Natural killer cell (primary cell): ENCODE measurements around the gene SYTL5. TPM values are rescaled to one million over a fixed set of nuclear protein-coding genes. Genes with fewer than 3 reads are reported as not detected.

Source experiments
- ATAC-seq, 3 donors: fragments of 150-1000 bp in 2 of 3; fragments of 200-7000 bp in 1 of 3; cut with Tn5 transposase; 1 replicate in 1 of 3; 2 replicates in 2 of 3; pipeline ENCODE4 v1.10.0; 2021; ENCODE audit warnings: mild to moderate bottlenecking in 2 of 3, moderate library complexity in 2 of 3
- DNase-seq, 2 donors: peaks; one replicate each; pipeline versions ENCODE4 v3.0.0 to v3.0.0-alpha.2; 2013 to 2021; ENCODE audit warnings: mixed read lengths in 1 of 2
- H3K27ac ChIP-seq: one replicate; pipeline ENCODE4 v1.5.1; 2013; ENCODE audit warnings: mild to moderate bottlenecking, low read length
- H3K27me3 ChIP-seq: one replicate; pipeline ENCODE4 v1.6.1; 2013; ENCODE audit warnings: low read length; ENCODE audit not compliant: control insufficient read depth, insufficient read depth
- H3K36me3 ChIP-seq: one replicate; pipeline ENCODE4 v1.6.1; 2013; ENCODE audit warnings: low read length; ENCODE audit not compliant: control insufficient read depth, insufficient read depth
- H3K4me1 ChIP-seq: one replicate; pipeline ENCODE4 v1.6.1; 2013; ENCODE audit warnings: low read length; ENCODE audit not compliant: control insufficient read depth, insufficient read depth
- H3K4me3 ChIP-seq: one replicate; pipeline ENCODE4 v1.5.1; 2013; ENCODE audit warnings: low read length
- H3K9me3 ChIP-seq: one replicate; pipeline ENCODE4 v1.6.1; 2013; ENCODE audit warnings: low read length; ENCODE audit not compliant: control insufficient read depth, insufficient read depth
- H3K27ac Mint-ChIP-seq, 2 donors: one replicate each; pipeline ENCODE4 v1.8.0; 2022; ENCODE audit warnings: mild to moderate bottlenecking in 2 of 2, mixed read lengths in 2 of 2, moderate library complexity in 1 of 2
- H3K27me3 Mint-ChIP-seq, 2 donors: one replicate each; pipeline ENCODE4 v1.8.0; 2022; ENCODE audit warnings: low read depth in 2 of 2, mixed read lengths in 2 of 2
- H3K36me3 Mint-ChIP-seq: one replicate; pipeline ENCODE4 v1.8.0; 2022; ENCODE audit warnings: mixed read lengths
- H3K4me1 Mint-ChIP-seq, 2 donors: one replicate each; pipeline ENCODE4 v1.8.0; 2022; ENCODE audit warnings: mixed read lengths in 2 of 2
- H3K4me3 Mint-ChIP-seq: one replicate; pipeline ENCODE4 v1.8.0; 2022; ENCODE audit warnings: mild to moderate bottlenecking, moderate library complexity, mixed read lengths
- H3K9me3 Mint-ChIP-seq, 2 donors: one replicate each; pipeline ENCODE4 v1.8.0; 2022; ENCODE audit warnings: mixed read lengths in 2 of 2
- WGBS: methylation state at CpG from one replicate; pipeline ENCODE4 v1.1.7; 2013; ENCODE audit warnings: missing lambda C conversion rate; ENCODE audit not compliant: insufficient coverage; 5-methylcytosine and 5-hydroxymethylcytosine counted together
- intact Hi-C: fragments of 100-400 bp; cut with micrococcal nuclease; formaldehyde crosslinking; loops from one replicate; pipeline ENCODE4 v1.14.2; 2022
- total RNA-seq, 4 donors: library from RNA; stranded (reverse); fragments of 120-200 nt in 1 of 4; gene quantifications; one replicate each; pipeline versions ENCODE4 v1.2.3 to v1.2.4, GENCODE V29; 2013 to 2022
- TF ChIP-seq, protein P1 (sequence below): fragments of 200-600 bp; IDR thresholded peaks from one replicate; pipeline ENCODE4 v1.8.0; 2022; ENCODE audit warnings: antibody characterized with exemption

SYTL5 gene
- total RNA-seq, 3 donors from 2014 or later (not counting 1 experiment from before 2014, with no cell fraction given): 0.05 TPM; not detected in 2

DNA sequence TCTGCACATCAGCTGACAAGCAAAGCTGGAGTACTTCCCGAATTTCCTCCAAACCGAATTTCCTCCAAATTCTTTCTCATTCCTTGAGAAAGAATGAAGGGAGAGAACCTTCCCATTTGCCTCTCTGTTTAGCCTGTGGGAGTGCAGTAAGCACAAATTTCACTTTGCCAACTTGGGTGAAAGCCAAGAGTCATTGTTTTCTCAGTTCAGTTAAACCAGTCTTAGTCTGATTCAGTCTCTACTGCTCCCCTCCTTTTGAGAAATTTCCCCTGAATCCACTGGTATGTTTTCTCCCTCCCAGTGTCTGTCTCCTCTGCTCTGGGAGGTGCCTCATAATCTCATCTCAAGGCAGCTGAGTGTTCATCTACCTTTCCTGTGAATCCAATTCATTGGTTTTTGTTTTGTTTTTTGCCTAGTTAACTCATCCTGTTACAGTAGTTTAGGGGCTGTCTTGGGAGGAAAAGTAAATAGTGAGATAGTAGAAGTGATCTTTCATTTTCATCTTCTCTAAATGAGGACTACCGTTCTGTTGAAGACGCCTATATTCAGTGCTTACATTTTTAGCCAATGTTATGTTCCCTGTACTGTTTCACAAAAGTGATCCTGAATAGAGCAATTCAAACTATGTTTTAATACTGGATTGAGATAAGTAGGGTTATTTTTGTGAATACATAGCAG, 49.0 kb downstream of the SYTL5 start:
- Histone ChIP-seq H3K4me1 (no peaks in the 10 kb centered on the region), H3K9me3 (no peaks in the 10 kb centered on the region), H3K27ac (no peak overlapping the region), H3K27me3 (no peaks in the 10 kb centered on the region), H3K4me3 (no peak overlapping the region), H3K36me3 (no peaks in the 10 kb centered on the region)
- Mint-ChIP-seq H3K4me3 (no peak overlapping the region), H3K27ac (no peak overlapping the region), H3K27me3 (peaks cover 0 to 42% of the 10 kb centered on the region in 2 donors), H3K36me3 (no peaks in the 10 kb centered on the region), H3K9me3 (no peaks in the 10 kb centered on the region), H3K4me1 (no peaks in the 10 kb centered on the region)
- WGBS: 14% methylated on average over 2 of the region's 4 CpGs
- TF ChIP-seq, protein P1, sequence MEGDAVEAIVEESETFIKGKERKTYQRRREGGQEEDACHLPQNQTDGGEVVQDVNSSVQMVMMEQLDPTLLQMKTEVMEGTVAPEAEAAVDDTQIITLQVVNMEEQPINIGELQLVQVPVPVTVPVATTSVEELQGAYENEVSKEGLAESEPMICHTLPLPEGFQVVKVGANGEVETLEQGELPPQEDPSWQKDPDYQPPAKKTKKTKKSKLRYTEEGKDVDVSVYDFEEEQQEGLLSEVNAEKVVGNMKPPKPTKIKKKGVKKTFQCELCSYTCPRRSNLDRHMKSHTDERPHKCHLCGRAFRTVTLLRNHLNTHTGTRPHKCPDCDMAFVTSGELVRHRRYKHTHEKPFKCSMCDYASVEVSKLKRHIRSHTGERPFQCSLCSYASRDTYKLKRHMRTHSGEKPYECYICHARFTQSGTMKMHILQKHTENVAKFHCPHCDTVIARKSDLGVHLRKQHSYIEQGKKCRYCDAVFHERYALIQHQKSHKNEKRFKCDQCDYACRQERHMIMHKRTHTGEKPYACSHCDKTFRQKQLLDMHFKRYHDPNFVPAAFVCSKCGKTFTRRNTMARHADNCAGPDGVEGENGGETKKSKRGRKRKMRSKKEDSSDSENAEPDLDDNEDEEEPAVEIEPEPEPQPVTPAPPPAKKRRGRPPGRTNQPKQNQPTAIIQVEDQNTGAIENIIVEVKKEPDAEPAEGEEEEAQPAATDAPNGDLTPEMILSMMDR: no peak
- intact Hi-C loops: no loop called here
- DNase-seq (no peak), ATAC-seq (no peak)

DNA sequence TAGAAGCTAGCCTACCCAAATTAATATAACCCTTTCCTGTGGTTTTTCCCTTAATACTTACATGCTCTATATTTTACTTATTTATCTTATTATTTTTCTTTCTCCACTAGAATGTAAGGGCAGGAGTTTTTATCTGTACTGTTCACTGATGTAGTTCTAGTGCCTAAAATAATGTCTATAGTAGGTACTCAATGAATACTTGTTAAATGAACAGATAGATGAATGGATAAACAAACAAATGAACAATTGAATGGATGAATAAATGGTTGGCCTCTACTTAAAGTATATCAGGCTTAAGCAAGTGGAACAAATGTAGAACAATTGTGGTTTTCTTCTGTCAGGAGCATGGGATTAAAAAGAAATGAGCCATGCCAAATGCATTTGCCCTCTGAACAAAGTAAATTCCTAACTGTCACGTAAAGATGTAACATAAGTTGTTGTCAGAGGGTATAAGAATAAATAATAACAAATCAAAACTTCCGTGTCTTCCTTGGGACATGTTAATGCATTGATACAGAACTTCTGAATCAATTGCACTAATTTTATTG, 54.1 kb downstream of the SYTL5 start:
- DNase-seq (no peak), ATAC-seq (no peak)
- no peaks in the 10 kb centered on the region for H3K4me1 ChIP-seq
- peaks cover 0 to 53% of the 10 kb centered on the region in 2 donors for H3K27me3 Mint-ChIP-seq
- no peaks in the 10 kb centered on the region for H3K36me3 ChIP-seq
- H3K4me3 Mint-ChIP-seq: no peak overlapping the region
- H3K27ac Mint-ChIP-seq: no peak overlapping the region
- H3K4me1 Mint-ChIP-seq: no peaks in the 10 kb centered on the region
- no peaks in the 10 kb centered on the region for H3K36me3 Mint-ChIP-seq
- H3K27ac ChIP-seq: no peak overlapping the region
- no peak overlapping the region for H3K4me3 ChIP-seq
- no peaks in the 10 kb centered on the region for H3K9me3 ChIP-seq
- no peaks in the 10 kb centered on the region for H3K9me3 Mint-ChIP-seq
- intact Hi-C loops: no loop called here
- H3K27me3 ChIP-seq: no peaks in the 10 kb centered on the region
- TF ChIP-seq, protein P1: no peak
- no CpG with 5 or more reads among the region's 2 CpGs for WGBS

DNA sequence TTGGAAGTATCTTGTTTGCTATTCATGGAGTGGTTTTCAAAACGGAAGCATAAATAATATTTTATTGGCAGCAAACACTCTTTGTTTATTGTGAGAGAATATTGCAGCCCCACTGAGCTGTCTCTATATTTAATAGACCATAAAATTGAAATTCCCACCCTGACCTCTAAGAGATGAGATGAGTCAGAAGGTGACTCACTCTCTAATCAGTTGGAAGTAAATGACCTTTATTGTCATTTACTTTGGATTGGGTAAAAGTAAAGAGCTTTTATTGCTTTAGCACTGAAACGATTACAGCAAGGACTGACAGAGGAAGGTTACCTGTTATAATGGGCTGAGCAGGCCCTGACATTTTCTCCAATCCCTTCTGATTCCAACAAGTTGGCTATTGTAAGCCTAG, 55.0 kb downstream of the SYTL5 start:
- Mint-ChIP-seq H3K9me3 (no peaks in the 10 kb centered on the region), H3K27me3 (peaks cover 0 to 47% of the 10 kb centered on the region in 2 donors), H3K4me3 (no peak overlapping the region), H3K27ac (no peak overlapping the region), H3K36me3 (no peaks in the 10 kb centered on the region), H3K4me1 (no peaks in the 10 kb centered on the region)
- WGBS: no CpG with 5 or more reads among the region's 2 CpGs
- Histone ChIP-seq H3K9me3 (no peaks in the 10 kb centered on the region), H3K4me1 (no peaks in the 10 kb centered on the region), H3K36me3 (no peaks in the 10 kb centered on the region), H3K27me3 (no peaks in the 10 kb centered on the region), H3K4me3 (no peak overlapping the region), H3K27ac (no peak overlapping the region)
- TF ChIP-seq, protein P1: no peak
- intact Hi-C loops: no loop called here
- ATAC-seq: no peak
- no peak for DNase-seq

DNA sequence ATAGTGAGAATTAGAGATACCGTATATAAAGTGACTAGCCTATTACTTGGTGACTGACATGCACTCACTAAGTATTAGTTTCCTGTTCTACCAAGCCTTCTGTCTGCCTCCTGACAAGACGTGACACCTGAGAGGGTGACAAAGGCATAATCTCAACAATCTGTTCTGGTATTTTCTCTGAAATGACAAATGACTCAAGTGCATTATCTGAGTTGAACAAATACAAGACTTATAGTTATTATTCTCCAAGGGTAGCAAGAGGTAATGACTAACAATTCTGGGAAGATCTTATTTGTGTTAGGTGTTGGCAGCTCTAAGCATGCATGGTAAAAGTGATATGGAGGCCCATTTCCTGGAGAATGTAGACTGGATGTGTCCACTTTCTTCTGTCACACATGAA, 60.6 kb downstream of the SYTL5 start:
- Histone ChIP-seq H3K4me3 (no peak overlapping the region), H3K27ac (no peak overlapping the region), H3K36me3 (no peaks in the 10 kb centered on the region), H3K4me1 (no peaks in the 10 kb centered on the region), H3K9me3 (no peaks in the 10 kb centered on the region), H3K27me3 (no peaks in the 10 kb centered on the region)
- TF ChIP-seq, protein P1: no peak
- H3K4me3 Mint-ChIP-seq: no peak overlapping the region
- DNase-seq: no peak
- WGBS: 81% methylated on average over 2 of the region's 2 CpGs
- no peaks in the 10 kb centered on the region for H3K9me3 Mint-ChIP-seq
- no peaks in the 10 kb centered on the region for H3K4me1 Mint-ChIP-seq
- no peak overlapping the region for H3K27ac Mint-ChIP-seq
- no peak for ATAC-seq
- no peaks in the 10 kb centered on the region for H3K36me3 Mint-ChIP-seq
- intact Hi-C loops: no loop called here
- peaks cover 2 to 15% of the 10 kb centered on the region in 2 donors for H3K27me3 Mint-ChIP-seq
